Uterus (tissue), 4 donors: ENCODE data around the gene SASH1. TPM values are rescaled to one million over a fixed set of nuclear protein-coding genes. Genes with fewer than 3 reads are reported as not detected.

ENCODE experiments used
- DNase-seq, 2 donors: peaks; one replicate each; pipeline ENCODE4 v3.0.0-alpha.2; 2019 to 2020
- H3K27ac ChIP-seq, 2 donors: fragments of 200-600 bp; sonication (generic); 1 replicate in 1 of 2; 2 replicates in 1 of 2; pipeline ENCODE4 v1.5.1; 2016 to 2018
- H3K27me3 ChIP-seq, 2 donors: fragments of 200-600 bp; sonication (generic); one replicate each; pipeline ENCODE4 v1.5.1; 2018 to 2019; ENCODE audit warnings: control low read depth in 1 of 2
- H3K36me3 ChIP-seq, 2 donors: fragments of 200-600 bp; sonication (generic); one replicate each; pipeline ENCODE4 v1.5.1; 2019; ENCODE audit warnings: control low read depth in 1 of 2
- H3K4me1 ChIP-seq, 2 donors: fragments of 200-600 bp; sonication (generic); one replicate each; pipeline ENCODE4 v1.5.1; 2018 to 2019; ENCODE audit warnings: control low read depth in 1 of 2
- H3K4me3 ChIP-seq, 2 donors: fragments of 200-600 bp; sonication (generic); 1 replicate in 1 of 2; 2 replicates in 1 of 2; pipeline ENCODE4 v1.5.1; 2018 to 2019; ENCODE audit warnings: mild to moderate bottlenecking in 1 of 2
- H3K9me3 ChIP-seq, 2 donors: fragments of 200-600 bp; sonication (generic); one replicate each; pipeline ENCODE4 v1.5.1; 2019; ENCODE audit warnings: control low read depth in 1 of 2
- POLR2A ChIP-seq, 2 donors: fragments of 450-650 bp; IDR thresholded peaks; one replicate each; pipeline ENCODE4 v1.6.1; 2016; ENCODE audit warnings: antibody characterized with exemption in 2 of 2, mild to moderate bottlenecking in 1 of 2, moderate library complexity in 1 of 2
- intact Hi-C: fragments of 100-400 bp; cut with DNase I; formaldehyde crosslinking; loops from one replicate; pipeline ENCODE4 v1.15.1; 2023; ENCODE audit warnings: low total_unique reads
- total RNA-seq, 4 donors: library from RNA; depleted of rRNA in 3 of 4; stranded (reverse); fragments of >200 nt in 3 of 4; gene quantifications; one replicate each; pipeline versions ENCODE4 v1.1.0 to v1.2.4, GENCODE V29; 2014 to 2023
- TF ChIP-seq, protein P1 (sequence below), 4 experiments: fragments of 200-600 bp in 2 of 4; fragments of 450-650 bp in 2 of 4; sonication (generic) in 2 of 4; IDR thresholded peaks; one replicate each; pipeline ENCODE4 v1.5.1; 2016 to 2019; ENCODE audit warnings: antibody characterized with exemption in 4 of 4, mild to moderate bottlenecking in 2 of 4, moderate library complexity in 1 of 4
- donor health status: DM: yes; HTN: yes; CAD: no.

SASH1 gene
- total RNA-seq, 4 donors from 2014 or later: 31.2 to 79.9 (median 54.3) TPM

DNA sequence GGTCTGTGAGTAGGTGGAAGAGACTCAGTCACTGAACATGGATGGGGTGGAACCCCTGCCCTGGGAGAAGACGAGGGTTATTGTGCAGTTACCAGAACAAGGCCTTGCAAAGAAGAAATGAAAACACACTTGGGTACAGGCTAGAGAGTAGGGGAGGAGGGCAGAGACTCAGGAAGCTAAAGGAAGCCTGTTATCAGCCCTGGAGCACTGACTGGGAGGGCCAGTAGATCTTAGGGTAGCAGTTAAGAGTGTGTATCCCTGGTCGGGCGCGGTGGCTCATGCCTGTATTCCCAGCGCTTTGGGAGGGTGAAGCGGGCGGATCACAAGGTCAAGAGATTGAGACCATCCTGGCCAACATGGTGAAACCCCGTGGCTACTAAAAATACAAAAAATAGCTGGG is 74.4 kb downstream of the SASH1 start:
- no peak for DNase-seq
- no peaks in the 10 kb centered on the region for H3K27me3 ChIP-seq
- no peak overlapping the region for H3K4me3 ChIP-seq
- no peaks in the 10 kb centered on the region for H3K4me1 ChIP-seq
- no peaks in the 10 kb centered on the region for H3K9me3 ChIP-seq
- intact Hi-C loops: no loop called here
- H3K36me3 ChIP-seq: no peaks in the 10 kb centered on the region
- H3K27ac ChIP-seq: no peak overlapping the region
- TF ChIP-seq POLR2A (IDR thresholded peaks at IDR 0.05): no peak
- TF ChIP-seq, protein P1, sequence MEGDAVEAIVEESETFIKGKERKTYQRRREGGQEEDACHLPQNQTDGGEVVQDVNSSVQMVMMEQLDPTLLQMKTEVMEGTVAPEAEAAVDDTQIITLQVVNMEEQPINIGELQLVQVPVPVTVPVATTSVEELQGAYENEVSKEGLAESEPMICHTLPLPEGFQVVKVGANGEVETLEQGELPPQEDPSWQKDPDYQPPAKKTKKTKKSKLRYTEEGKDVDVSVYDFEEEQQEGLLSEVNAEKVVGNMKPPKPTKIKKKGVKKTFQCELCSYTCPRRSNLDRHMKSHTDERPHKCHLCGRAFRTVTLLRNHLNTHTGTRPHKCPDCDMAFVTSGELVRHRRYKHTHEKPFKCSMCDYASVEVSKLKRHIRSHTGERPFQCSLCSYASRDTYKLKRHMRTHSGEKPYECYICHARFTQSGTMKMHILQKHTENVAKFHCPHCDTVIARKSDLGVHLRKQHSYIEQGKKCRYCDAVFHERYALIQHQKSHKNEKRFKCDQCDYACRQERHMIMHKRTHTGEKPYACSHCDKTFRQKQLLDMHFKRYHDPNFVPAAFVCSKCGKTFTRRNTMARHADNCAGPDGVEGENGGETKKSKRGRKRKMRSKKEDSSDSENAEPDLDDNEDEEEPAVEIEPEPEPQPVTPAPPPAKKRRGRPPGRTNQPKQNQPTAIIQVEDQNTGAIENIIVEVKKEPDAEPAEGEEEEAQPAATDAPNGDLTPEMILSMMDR (IDR thresholded peaks at IDR 0.05): no peak

DNA sequence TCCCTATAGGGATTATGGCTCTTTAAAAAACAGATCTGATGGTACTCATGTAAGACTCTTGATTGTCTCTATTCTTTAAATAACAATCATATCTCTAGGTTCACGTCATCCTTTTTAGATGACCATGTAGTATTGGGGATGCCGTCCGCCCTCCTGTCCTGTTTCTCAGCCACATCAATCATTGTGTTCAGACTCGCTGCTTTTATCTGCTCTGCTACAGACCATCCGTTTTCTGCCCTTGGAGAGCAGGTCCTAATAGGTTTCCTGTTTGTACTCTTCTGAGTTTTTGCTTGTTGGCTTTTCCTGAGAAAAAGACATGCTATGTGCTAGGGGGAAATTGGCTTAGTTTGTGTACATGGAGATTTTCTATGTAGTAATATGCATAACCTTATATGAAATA is 76.8 kb downstream of the SASH1 start:
- no peak for TF ChIP-seq POLR2A (IDR thresholded peaks at IDR 0.05)
- TF ChIP-seq, protein P1 (IDR thresholded peaks at IDR 0.05): no peak
- no peak overlapping the region for H3K27ac ChIP-seq
- no peaks in the 10 kb centered on the region for H3K9me3 ChIP-seq
- H3K4me1 ChIP-seq: no peaks in the 10 kb centered on the region
- H3K27me3 ChIP-seq: no peaks in the 10 kb centered on the region
- intact Hi-C loops: no loop called here
- H3K36me3 ChIP-seq: no peaks in the 10 kb centered on the region
- H3K4me3 ChIP-seq: no peak overlapping the region
- DNase-seq: no peak

DNA sequence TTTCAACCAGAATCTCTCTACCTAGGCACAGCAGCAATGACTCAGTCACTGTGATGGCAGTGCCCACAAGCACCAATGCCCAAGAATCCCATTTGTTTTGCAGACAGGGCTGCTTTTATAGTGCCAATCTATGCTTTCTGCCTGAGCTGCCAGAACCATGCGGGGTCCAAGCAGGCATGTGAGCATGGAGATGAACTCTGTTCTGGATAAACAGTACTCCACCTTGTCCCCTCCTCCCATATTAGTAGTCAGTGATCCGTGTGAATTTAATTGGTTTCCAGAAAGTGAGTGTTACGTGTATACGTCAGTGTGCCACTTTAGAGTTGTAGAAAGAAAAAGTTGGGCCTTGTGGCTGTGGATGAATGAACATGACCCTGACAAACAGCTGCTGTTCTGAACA is 79.4 kb downstream of the SASH1 start:
- Histone ChIP-seq H3K4me3 (no peak overlapping the region), H3K27ac (no peak overlapping the region), H3K36me3 (no peaks in the 10 kb centered on the region), H3K9me3 (no peaks in the 10 kb centered on the region), H3K4me1 (no peaks in the 10 kb centered on the region), H3K27me3 (no peaks in the 10 kb centered on the region)
- DNase-seq: no peak
- intact Hi-C loops: no loop called here
- TF ChIP-seq, protein P1 (IDR thresholded peaks at IDR 0.05): no peak
- no peak for TF ChIP-seq POLR2A (IDR thresholded peaks at IDR 0.05)

DNA sequence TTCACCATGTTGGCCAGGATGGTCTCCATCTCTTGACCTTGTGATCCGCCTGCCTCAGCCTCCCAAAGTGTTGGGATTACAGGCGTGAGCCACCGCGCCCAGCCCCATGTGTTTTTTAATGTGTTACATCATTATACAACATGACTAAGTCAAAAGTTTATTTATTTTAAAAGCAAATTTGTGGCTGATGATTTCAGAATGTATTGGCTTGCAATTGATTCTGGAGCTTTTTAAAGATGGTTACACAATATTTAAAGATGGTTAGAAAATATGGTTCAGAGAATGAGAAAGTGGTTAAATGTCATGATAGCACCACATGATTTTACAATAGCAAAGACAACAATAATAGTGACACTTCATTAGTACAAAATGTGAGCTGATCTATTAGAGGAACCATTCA is 80.5 kb downstream of the SASH1 start:
- Histone ChIP-seq H3K27ac (no peak overlapping the region), H3K4me1 (no peaks in the 10 kb centered on the region), H3K4me3 (no peak overlapping the region), H3K27me3 (no peaks in the 10 kb centered on the region), H3K36me3 (no peaks in the 10 kb centered on the region), H3K9me3 (no peaks in the 10 kb centered on the region)
- TF ChIP-seq, protein P1 (IDR thresholded peaks at IDR 0.05): no peak
- no peak for TF ChIP-seq POLR2A (IDR thresholded peaks at IDR 0.05)
- intact Hi-C loops: no loop called here
- DNase-seq: no peak

DNA sequence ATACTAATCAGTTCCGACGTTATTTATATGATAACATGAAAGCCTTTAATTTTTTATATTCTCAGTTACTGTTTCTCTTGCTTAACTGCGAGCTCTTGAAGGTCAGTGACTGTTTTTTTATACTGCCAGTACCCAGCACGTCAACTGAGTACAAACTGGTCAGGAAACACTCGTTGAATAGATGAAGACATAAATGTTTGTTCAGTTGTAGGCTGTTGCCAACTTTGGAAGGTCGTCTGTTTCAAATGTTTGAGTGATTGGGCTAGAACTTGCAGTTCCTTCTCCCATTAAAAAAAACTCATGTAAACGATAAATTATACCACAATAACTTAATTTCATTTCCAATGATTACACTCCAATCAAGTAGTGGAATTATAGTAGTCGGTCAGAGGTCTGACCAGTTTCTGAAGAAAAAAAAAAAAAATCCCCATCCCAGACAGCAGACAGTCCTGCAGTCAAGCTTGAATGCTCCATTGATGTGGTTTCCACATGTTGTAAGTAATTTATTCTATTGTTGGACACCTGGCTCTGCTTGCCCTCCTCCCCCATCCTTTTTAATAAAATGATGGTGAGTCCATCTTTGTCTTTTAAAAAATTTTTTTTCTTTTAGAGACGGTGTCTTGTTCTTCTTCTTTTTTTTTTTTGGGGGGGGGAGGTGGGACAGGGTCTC is 81.1 kb downstream of the SASH1 start:
- no peaks in the 10 kb centered on the region for H3K9me3 ChIP-seq
- no peak overlapping the region for H3K4me3 ChIP-seq
- H3K36me3 ChIP-seq: no peaks in the 10 kb centered on the region
- TF ChIP-seq, protein P1 (IDR thresholded peaks at IDR 0.05): no peak
- no peak for TF ChIP-seq POLR2A (IDR thresholded peaks at IDR 0.05)
- no peaks in the 10 kb centered on the region for H3K27me3 ChIP-seq
- H3K4me1 ChIP-seq: no peaks in the 10 kb centered on the region
- H3K27ac ChIP-seq: peak overlapping the region in 1 of 2 donors; percentile 12
- intact Hi-C loops: no loop called here
- no peak for DNase-seq
